Measurements from ENCODE around the gene MPO. TPM values are rescaled to one million over a fixed set of nuclear protein-coding genes. Genes with fewer than 3 reads are reported as not detected.

Gene MPO
- total and polyA plus RNA-seq, 10 of the 15 experiments (the other 5 are each of a cell fraction or from before 2014, with no cell fraction given) = 0.06 to 0.49 (median 0.14) TPM

DNA sequence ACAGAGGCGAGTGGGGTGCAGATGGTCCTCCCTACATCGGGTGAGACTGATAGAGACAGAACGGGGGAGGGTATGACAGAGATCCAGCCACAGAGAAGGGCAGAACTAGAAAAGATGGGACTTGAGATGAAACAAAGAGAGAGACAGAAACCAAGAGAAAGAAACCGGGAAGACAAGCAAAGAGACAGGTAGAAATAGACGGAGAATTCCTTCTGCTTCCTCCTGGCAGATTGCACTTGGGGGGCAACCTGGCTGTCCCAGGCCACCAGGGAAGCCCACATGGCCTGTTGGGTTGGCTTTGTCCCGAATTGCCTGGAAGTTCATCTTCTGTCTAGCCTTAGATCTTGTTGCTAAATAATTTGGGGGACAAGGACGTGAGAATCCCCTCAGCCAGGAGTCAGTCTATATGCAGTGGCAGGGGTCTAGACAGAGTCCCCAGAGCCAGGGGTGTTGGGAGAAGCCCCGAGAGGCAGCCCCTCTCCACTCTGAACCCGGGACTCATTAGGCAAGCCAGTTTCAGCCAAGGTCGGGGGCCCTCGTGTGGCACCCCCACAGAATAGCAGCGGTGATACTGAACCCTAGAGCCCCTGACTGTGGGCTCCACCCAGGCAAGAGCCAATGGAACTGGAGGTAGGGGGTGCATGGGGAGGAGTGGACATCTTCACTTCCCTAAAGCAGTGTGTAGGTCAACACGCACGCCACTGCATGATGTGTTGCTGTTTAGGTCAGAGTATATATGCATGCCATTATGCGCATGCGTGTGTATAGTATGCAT is 48.5 kb upstream of the MPO start (continued):
- 0 out of 4 replicates have a peak, but pooled peaks of 1 of the 2 experiments have one; percentile 37 for TF ChIP-seq SRF (IDR thresholded peaks at IDR 0.05; ENCODE audit: low read depth in 2 of 2, low read length in 2 of 2)
- TF ChIP-seq, protein P1, sequence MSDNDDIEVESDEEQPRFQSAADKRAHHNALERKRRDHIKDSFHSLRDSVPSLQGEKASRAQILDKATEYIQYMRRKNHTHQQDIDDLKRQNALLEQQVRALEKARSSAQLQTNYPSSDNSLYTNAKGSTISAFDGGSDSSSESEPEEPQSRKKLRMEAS (IDR thresholded peaks at IDR 0.05; ENCODE audit: low read depth, low read length) = peak; percentile 16
- peak; percentile 30; the same call in 1 of the 2 replicates for TF ChIP-seq RAD51 (IDR thresholded peaks at IDR 0.05)
- TF ChIP-seq TCF3 (IDR thresholded peaks at IDR 0.05; ENCODE audit: borderline replicate concordance, insufficient read depth, low read depth, low read length) = peak; percentile 77; the same call in 1 of the 2 replicates
- TF ChIP-seq ZSCAN29 (IDR thresholded peaks at IDR 0.05) = peak; percentile 7
- TF ChIP-seq, protein P2, sequence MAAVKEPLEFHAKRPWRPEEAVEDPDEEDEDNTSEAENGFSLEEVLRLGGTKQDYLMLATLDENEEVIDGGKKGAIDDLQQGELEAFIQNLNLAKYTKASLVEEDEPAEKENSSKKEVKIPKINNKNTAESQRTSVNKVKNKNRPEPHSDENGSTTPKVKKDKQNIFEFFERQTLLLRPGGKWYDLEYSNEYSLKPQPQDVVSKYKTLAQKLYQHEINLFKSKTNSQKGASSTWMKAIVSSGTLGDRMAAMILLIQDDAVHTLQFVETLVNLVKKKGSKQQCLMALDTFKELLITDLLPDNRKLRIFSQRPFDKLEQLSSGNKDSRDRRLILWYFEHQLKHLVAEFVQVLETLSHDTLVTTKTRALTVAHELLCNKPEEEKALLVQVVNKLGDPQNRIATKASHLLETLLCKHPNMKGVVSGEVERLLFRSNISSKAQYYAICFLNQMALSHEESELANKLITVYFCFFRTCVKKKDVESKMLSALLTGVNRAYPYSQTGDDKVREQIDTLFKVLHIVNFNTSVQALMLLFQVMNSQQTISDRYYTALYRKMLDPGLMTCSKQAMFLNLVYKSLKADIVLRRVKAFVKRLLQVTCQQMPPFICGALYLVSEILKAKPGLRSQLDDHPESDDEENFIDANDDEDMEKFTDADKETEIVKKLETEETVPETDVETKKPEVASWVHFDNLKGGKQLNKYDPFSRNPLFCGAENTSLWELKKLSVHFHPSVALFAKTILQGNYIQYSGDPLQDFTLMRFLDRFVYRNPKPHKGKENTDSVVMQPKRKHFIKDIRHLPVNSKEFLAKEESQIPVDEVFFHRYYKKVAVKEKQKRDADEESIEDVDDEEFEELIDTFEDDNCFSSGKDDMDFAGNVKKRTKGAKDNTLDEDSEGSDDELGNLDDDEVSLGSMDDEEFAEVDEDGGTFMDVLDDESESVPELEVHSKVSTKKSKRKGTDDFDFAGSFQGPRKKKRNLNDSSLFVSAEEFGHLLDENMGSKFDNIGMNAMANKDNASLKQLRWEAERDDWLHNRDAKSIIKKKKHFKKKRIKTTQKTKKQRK (IDR thresholded peaks at IDR 0.05; ENCODE audit: low read depth, low read length) = no peak
- no peak for TF ChIP-seq NFIC (IDR thresholded peaks at IDR 0.05; ENCODE audit: low read depth, low read length)
- peak; percentile 78; the same call in 1 of the 2 replicates for TF ChIP-seq GATAD2B (conservative IDR thresholded peaks at IDR 0.05; ENCODE audit: low read depth)
- peak in 1 of 2 experiments; percentile 75; a peak in 1 of 3 replicates for TF ChIP-seq EGR1 (IDR thresholded peaks at IDR 0.05; ENCODE audit: borderline replicate concordance in 1 of 2, low read depth in 2 of 2, low read length in 2 of 2)
- TF ChIP-seq WRNIP1 (IDR thresholded peaks at IDR 0.05; ENCODE audit: borderline replicate concordance, low read depth, low read length) = peak; percentile 99; the same call in 1 of the 2 replicates
- 0 out of 2 replicates have a peak, but pooled peaks have one; percentile 7 for TF ChIP-seq RB1 (IDR thresholded peaks at IDR 0.05; ENCODE audit: borderline replicate concordance)
- TF ChIP-seq SMC3 (IDR thresholded peaks at IDR 0.05; ENCODE audit: borderline replicate concordance, low read length) = peak; percentile 56; the same call in 1 of the 2 replicates
- peak; percentile 65; the same call in 1 of the 2 replicates for TF ChIP-seq YY1 (IDR thresholded peaks at IDR 0.05; ENCODE audit: low read depth, low read length)
- TF ChIP-seq CBFB (IDR thresholded peaks at IDR 0.05; ENCODE audit: low read depth) = peak; percentile 96
- TF ChIP-seq MEF2B (IDR thresholded peaks at IDR 0.05; ENCODE audit: partially characterized antibody, poor library complexity, severe bottlenecking) = peak; percentile 32
- TF ChIP-seq SMARCA5 (IDR thresholded peaks at IDR 0.05) = peak; percentile 49
- peak; percentile 19 for TF ChIP-seq SP1 (IDR thresholded peaks at IDR 0.05; ENCODE audit: low read depth, low read length)
- peak; percentile 61 for TF ChIP-seq TAF1 (IDR thresholded peaks at IDR 0.05; ENCODE audit: borderline replicate concordance, low read depth, low read length)
- TF ChIP-seq, protein P3, sequence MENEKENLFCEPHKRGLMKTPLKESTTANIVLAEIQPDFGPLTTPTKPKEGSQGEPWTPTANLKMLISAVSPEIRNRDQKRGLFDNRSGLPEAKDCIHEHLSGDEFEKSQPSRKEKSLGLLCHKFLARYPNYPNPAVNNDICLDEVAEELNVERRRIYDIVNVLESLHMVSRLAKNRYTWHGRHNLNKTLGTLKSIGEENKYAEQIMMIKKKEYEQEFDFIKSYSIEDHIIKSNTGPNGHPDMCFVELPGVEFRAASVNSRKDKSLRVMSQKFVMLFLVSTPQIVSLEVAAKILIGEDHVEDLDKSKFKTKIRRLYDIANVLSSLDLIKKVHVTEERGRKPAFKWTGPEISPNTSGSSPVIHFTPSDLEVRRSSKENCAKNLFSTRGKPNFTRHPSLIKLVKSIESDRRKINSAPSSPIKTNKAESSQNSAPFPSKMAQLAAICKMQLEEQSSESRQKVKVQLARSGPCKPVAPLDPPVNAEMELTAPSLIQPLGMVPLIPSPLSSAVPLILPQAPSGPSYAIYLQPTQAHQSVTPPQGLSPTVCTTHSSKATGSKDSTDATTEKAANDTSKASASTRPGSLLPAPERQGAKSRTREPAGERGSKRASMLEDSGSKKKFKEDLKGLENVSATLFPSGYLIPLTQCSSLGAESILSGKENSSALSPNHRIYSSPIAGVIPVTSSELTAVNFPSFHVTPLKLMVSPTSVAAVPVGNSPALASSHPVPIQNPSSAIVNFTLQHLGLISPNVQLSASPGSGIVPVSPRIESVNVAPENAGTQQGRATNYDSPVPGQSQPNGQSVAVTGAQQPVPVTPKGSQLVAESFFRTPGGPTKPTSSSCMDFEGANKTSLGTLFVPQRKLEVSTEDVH (IDR thresholded peaks at IDR 0.05; ENCODE audit: low read depth, partially characterized antibody) = peak; percentile 86
- peak; percentile 51 for TF ChIP-seq KLF5 (IDR thresholded peaks at IDR 0.05; ENCODE audit: partially characterized antibody)
- peak; percentile 99 for TF ChIP-seq POU2F2 (IDR thresholded peaks at IDR 0.05; ENCODE audit: borderline replicate concordance, low read depth, low read length)
- peak; percentile 99 for TF ChIP-seq POLR2AphosphoS2 (IDR thresholded peaks at IDR 0.05; ENCODE audit: low read depth, low read length)
- peak; percentile 96 for TF ChIP-seq PAX5 (IDR thresholded peaks at IDR 0.05; ENCODE audit: borderline replicate concordance, low read depth, low read length)
- peak; percentile 91 for TF ChIP-seq SPI1 (IDR thresholded peaks at IDR 0.05; ENCODE audit: borderline replicate concordance, insufficient read depth, low read depth, low read length)

Data from GM12878 (cell line).